Measurements from ENCODE around the gene ZNF462. TPM values are rescaled to one million over a fixed set of nuclear protein-coding genes. Genes with fewer than 3 reads are reported as not detected.
A peak's percentile ranks its signal among the peaks of the same experiment; 100 is the strongest.

The ZNF462 gene
- total RNA-seq, 1 donor from 2014 or later = 8.2 TPM

DNA sequence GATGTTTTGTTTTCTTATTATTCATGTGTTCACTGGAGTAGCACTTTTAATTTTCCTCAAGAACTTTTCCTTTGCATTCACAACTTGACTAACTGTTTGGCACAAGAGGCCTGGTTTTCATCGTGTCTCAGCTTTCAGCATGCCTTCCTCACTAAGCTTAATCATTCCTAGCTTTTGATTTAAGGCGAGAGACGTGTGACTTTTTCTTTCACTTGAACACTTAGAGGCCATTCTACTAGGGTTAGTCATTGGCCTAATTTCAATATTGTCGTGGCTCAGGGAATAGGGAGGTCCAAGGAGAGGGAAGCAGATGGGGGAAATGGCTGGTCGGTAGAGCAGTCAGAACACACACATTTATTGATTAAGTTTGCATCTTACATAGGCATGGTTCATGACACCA, 94.0 kb downstream of the ZNF462 start:
- H3K36me3 ChIP-seq (ENCODE audit: control insufficient read depth, insufficient read depth, low read length) = peaks cover 1% of the 10 kb centered on the region
- TF ChIP-seq CTCF (IDR thresholded peaks at IDR 0.05; ENCODE audit: insufficient read depth, low read length, severe bottlenecking) = no peak
- peak; percentile 73 for FAIRE-seq
- DNase-seq (ENCODE audit: low read depth) = peak; percentile 12
- no peaks in the 10 kb centered on the region for H3K27me3 ChIP-seq (ENCODE audit: control insufficient read depth, insufficient read depth, low read length)
- no peak overlapping the region for H3K4me3 ChIP-seq (ENCODE audit: low read depth, low read length)

GRCh38 chr9:106958955-106959657, 96.1 kb downstream of the ZNF462 start:
- no peak for TF ChIP-seq CTCF (IDR thresholded peaks at IDR 0.05; ENCODE audit: insufficient read depth, low read length, severe bottlenecking)
- FAIRE-seq (no peak), DNase-seq (ENCODE audit: low read depth) (peak; percentile 58)
- Histone ChIP-seq H3K36me3 (ENCODE audit: control insufficient read depth, insufficient read depth, low read length) (peaks cover 1% of the 10 kb centered on the region), H3K27me3 (ENCODE audit: control insufficient read depth, insufficient read depth, low read length) (no peaks in the 10 kb centered on the region), H3K4me3 (ENCODE audit: low read depth, low read length) (no peak overlapping the region)

- TF ChIP-seq CTCF (IDR thresholded peaks at IDR 0.05; ENCODE audit: insufficient read depth, low read length, severe bottlenecking) = no peak
- peaks cover 1% of the 10 kb centered on the region for H3K36me3 ChIP-seq (ENCODE audit: control insufficient read depth, insufficient read depth, low read length)
- H3K4me3 ChIP-seq (ENCODE audit: low read depth, low read length) = no peak overlapping the region
- DNase-seq (ENCODE audit: low read depth) (no peak), FAIRE-seq (no peak)
- H3K27me3 ChIP-seq (ENCODE audit: control insufficient read depth, insufficient read depth, low read length) = no peaks in the 10 kb centered on the region
Observed at GRCh38 chr9:106960258-106960657, 97.3 kb downstream of the ZNF462 start.

- TF ChIP-seq CTCF (IDR thresholded peaks at IDR 0.05; ENCODE audit: insufficient read depth, low read length, severe bottlenecking) = no peak
- no peak for FAIRE-seq
- peak; percentile 50 for DNase-seq (ENCODE audit: low read depth)
- Histone ChIP-seq H3K27me3 (ENCODE audit: control insufficient read depth, insufficient read depth, low read length) (no peaks in the 10 kb centered on the region), H3K4me3 (ENCODE audit: low read depth, low read length) (no peak overlapping the region), H3K36me3 (ENCODE audit: control insufficient read depth, insufficient read depth, low read length) (peaks cover 1% of the 10 kb centered on the region)
Observed at GRCh38 chr9:106961623-106962022, 98.7 kb downstream of the ZNF462 start.

- no peak for TF ChIP-seq CTCF (IDR thresholded peaks at IDR 0.05; ENCODE audit: insufficient read depth, low read length, severe bottlenecking)
- Histone ChIP-seq H3K27me3 (ENCODE audit: control insufficient read depth, insufficient read depth, low read length) (no peaks in the 10 kb centered on the region), H3K4me3 (ENCODE audit: low read depth, low read length) (no peak overlapping the region), H3K36me3 (ENCODE audit: control insufficient read depth, insufficient read depth, low read length) (peaks cover 1% of the 10 kb centered on the region)
- FAIRE-seq = no peak
- DNase-seq (ENCODE audit: low read depth) = peak; percentile 55
Observed at GRCh38 chr9:106962122-106962521, 99.2 kb downstream of the ZNF462 start.
